Measurements from ENCODE around the gene RET. TPM values are rescaled to one million over a fixed set of nuclear protein-coding genes. Genes with fewer than 3 reads are reported as not detected.

Gene RET
- total and polyA plus RNA-seq, 2 of the 13 experiments (the other 11 are each of a cell fraction or from before 2014, with no cell fraction given) = 0.02 TPM; not detected in 1

DNA sequence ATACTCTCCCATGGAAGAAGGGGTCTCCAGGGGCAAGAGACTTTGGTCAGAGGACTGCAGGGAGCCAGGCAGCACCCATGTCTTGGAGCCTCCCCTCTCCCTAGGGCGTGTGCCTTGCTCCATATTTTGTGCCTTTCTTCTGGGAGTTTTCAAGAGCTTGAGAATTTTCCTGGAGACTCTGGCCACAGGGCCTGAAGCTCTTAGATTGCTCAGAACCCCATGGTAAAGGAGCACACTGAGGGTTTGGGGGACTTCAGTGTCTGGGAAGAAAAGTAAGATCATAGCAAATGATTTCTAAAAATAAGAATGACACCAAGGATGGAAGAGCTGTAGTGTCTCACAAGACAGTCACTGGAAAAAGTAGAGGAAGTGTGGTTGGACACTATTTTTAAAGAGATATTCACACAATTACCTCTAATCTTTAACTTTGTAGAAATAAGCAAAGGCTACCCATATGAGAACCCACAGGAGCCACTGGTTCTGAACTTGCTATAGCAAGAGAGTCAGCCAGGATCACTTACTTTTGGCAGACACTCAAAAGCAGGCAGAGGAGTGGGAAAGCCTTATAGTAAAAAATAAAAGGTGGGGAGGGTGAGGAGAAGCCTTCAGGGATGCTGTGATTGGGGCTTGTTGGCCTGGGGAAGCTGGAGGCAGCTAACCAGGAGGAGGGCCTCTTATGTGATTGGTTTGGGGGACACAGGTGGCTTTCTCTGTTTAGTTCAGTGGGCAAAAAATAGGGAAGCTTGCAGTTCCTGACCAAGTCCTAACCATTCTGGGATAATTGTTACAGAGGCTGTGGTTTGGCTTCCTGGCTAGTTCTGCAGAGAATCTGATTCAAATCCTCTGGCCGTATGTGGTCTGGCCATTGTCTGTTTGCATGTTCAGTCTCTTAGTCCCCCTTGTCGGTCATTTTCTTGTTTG is 56.3 kb downstream of the RET start:
- no TSS peak for BruUV-seq (replicated peaks)
- no peaks in the 10 kb centered on the region for H3K9me3 ChIP-seq (ENCODE audit: low read length)
- H3K9ac ChIP-seq (ENCODE audit: insufficient read depth, low read depth, low read length) = no peak overlapping the region
- in situ Hi-C loops (cut with HindIII; ENCODE audit: extremely low pct_ligation_motif_present, low pct_unique_long_range_greater_than_20kb) = no loop called here
- H3K27ac ChIP-seq (ENCODE audit: extremely low read length, insufficient read depth, low read length) = no peak overlapping the region
- no peak for FAIRE-seq
- H3K4me3 ChIP-seq (replicated peaks in 1 of 3; ENCODE audit: insufficient read depth in 1 of 3, low read depth in 2 of 3, low read length in 3 of 3) = no peak overlapping the region
- ChIA-PET CTCF (ENCODE audit: low intra/inter-chr PET ratio, low total read pairs) (no interaction called here), POLR2A (no interaction called here)
- intact Hi-C loops (cut with micrococcal nuclease; ENCODE audit: unreplicated experiment) = no loop called here
- H3K27me3 ChIP-seq (ENCODE audit: control insufficient read depth in 1 of 2, insufficient read depth in 2 of 2, low read length in 2 of 2) = peaks cover 4 to 27% of the 10 kb centered on the region in 2 experiments
- peaks cover 13% of the 10 kb centered on the region for H3K4me1 ChIP-seq (ENCODE audit: insufficient read depth, low read length)
- H3K4me2 ChIP-seq (ENCODE audit: low read depth, low read length) = no peak overlapping the region
- H3K79me2 ChIP-seq (ENCODE audit: insufficient read depth, low read length) = no peaks in the 10 kb centered on the region
- DNase-seq (ENCODE audit: low spot score) = no peak
- no peaks in the 10 kb centered on the region for H3K36me3 ChIP-seq (replicated peaks in 1 of 2; ENCODE audit: control insufficient read depth in 1 of 2, insufficient read depth in 2 of 2, low read length in 2 of 2)
- WGBS (ENCODE audit: low lambda C conversion rate) = 7% methylated on average over 3 of the region's 3 CpGs
- H2AFZ ChIP-seq (ENCODE audit: low read length) = no peak overlapping the region
- H4K20me1 ChIP-seq (ENCODE audit: insufficient read depth, low read length) = no peaks in the 10 kb centered on the region
- no peak for ATAC-seq
- TF ChIP-seq CHD2 (IDR thresholded peaks at IDR 0.05; ENCODE audit: low read depth, low read length) (no peak), ZNF572 (CRISPR knock-in tag; IDR thresholded peaks at IDR 0.05) (no peak), MXD4 (CRISPR knock-in tag; IDR thresholded peaks at IDR 0.05) (no peak), CREM (IDR thresholded peaks at IDR 0.05) (no peak), CREM (CRISPR knock-in tag; IDR thresholded peaks at IDR 0.05) (no peak), MAZ (IDR thresholded peaks at IDR 0.05; ENCODE audit: borderline replicate concordance, low read depth, low read length) (no peak), MAZ (CRISPR knock-in tag; IDR thresholded peaks at IDR 0.05; ENCODE audit: low read depth) (no peak), FOXA3 (CRISPR knock-in tag; IDR thresholded peaks at IDR 0.05) (no peak), ARHGAP35 (CRISPR knock-in tag; IDR thresholded peaks at IDR 0.05; ENCODE audit: borderline replicate concordance) (no peak), ZFP41 (CRISPR knock-in tag; IDR thresholded peaks at IDR 0.05; ENCODE audit: borderline replicate concordance) (no peak), ZNF207 (IDR thresholded peaks at IDR 0.05; ENCODE audit: borderline replicate concordance) (no peak), HNF1A (IDR thresholded peaks at IDR 0.05; ENCODE audit: low read depth) (no peak), HNF1A (CRISPR knock-in tag; IDR thresholded peaks at IDR 0.05; ENCODE audit: borderline replicate concordance) (no peak), NR1H2 (CRISPR knock-in tag; IDR thresholded peaks at IDR 0.05; ENCODE audit: borderline replicate concordance, low read depth) (no peak), KLF16 (CRISPR knock-in tag; IDR thresholded peaks at IDR 0.05) (no peak), MBNL3 (CRISPR knock-in tag; conservative IDR thresholded peaks at IDR 0.05) (no peak), ZIK1 (CRISPR knock-in tag; IDR thresholded peaks at IDR 0.05; ENCODE audit: borderline replicate concordance, low read depth) (no peak), SMAD3 (CRISPR knock-in tag; IDR thresholded peaks at IDR 0.05) (no peak)
- TF ChIP-seq, protein P1, sequence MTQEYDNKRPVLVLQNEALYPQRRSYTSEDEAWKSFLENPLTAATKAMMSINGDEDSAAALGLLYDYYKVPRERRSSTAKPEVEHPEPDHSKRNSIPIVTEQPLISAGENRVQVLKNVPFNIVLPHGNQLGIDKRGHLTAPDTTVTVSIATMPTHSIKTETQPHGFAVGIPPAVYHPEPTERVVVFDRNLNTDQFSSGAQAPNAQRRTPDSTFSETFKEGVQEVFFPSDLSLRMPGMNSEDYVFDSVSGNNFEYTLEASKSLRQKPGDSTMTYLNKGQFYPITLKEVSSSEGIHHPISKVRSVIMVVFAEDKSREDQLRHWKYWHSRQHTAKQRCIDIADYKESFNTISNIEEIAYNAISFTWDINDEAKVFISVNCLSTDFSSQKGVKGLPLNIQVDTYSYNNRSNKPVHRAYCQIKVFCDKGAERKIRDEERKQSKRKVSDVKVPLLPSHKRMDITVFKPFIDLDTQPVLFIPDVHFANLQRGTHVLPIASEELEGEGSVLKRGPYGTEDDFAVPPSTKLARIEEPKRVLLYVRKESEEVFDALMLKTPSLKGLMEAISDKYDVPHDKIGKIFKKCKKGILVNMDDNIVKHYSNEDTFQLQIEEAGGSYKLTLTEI (CRISPR knock-in tag; conservative IDR thresholded peaks at IDR 0.05) = no peak

Data from HepG2 (cell line).